Large intestine (tissue), 3 donors: ENCODE data around the gene ARHGEF17. TPM values are rescaled to one million over a fixed set of nuclear protein-coding genes. Genes with fewer than 3 reads are reported as not detected.
"Not testable (repeated sequence)": the region's sequence is repeated elsewhere in the genome, so short reads cannot be mapped to it uniquely, and the experiment has no call there.

Experiments
- DNase-seq, 2 donors: peaks; one replicate each; pipeline versions ENCODE4 v3.0.0 to v3.0.0-alpha.2; 2013
- H3K27ac ChIP-seq: one replicate; pipeline ENCODE4 v1.5.1; 2013; ENCODE audit warnings: low read length
- H3K27me3 ChIP-seq: 2 replicates; pipeline ENCODE4 v1.6.1; 2013; ENCODE audit warnings: low read length; ENCODE audit not compliant: control insufficient read depth, insufficient read depth
- H3K36me3 ChIP-seq: 2 replicates; pipeline ENCODE4 v1.6.1; 2013; ENCODE audit warnings: low read length; ENCODE audit not compliant: control insufficient read depth, insufficient read depth
- H3K4me1 ChIP-seq: one replicate; pipeline ENCODE4 v1.6.1; 2013; ENCODE audit warnings: low read length; ENCODE audit not compliant: control insufficient read depth, insufficient read depth
- H3K4me3 ChIP-seq: one replicate; pipeline ENCODE4 v1.5.1; 2013; ENCODE audit warnings: low read length
- H3K9me3 ChIP-seq: one replicate; pipeline ENCODE4 v1.6.1; 2013; ENCODE audit warnings: mild to moderate bottlenecking, low read depth, low read length, moderate library complexity; ENCODE audit not compliant: control insufficient read depth
- WGBS: methylation state at CpG from one replicate; pipeline ENCODE4 v1.1.5; 2013; ENCODE audit warnings: low lambda C conversion rate; ENCODE audit not compliant: insufficient coverage; 5-methylcytosine and 5-hydroxymethylcytosine counted together
- polyA plus RNA-seq: library from polyadenylated mRNA; unstranded; fragments of 120-200 nt; gene quantifications from one replicate; pipeline ENCODE4 v1.2.1, GENCODE V29; 2013

The ARHGEF17 gene
- polyA plus RNA-seq, 1 donor: 61.4 TPM

- peak in 1 of 2 donors; percentile 59 for DNase-seq
- WGBS: no CpG with 5 or more reads among the region's 8 CpGs
- Histone ChIP-seq H3K4me3 (peak overlapping the region; percentile 13), H3K9me3 (no peaks in the 10 kb centered on the region), H3K36me3 (peaks cover 6% of the 10 kb centered on the region), H3K27me3 (no peaks in the 10 kb centered on the region), H3K4me1 (peaks cover 78% of the 10 kb centered on the region), H3K27ac (peak overlapping the region; percentile 98)
These were observed 34.7 kb upstream of the ARHGEF17 start for GRCh38 chr11:73273222-73273895.

- peaks cover 69% of the 10 kb centered on the region for H3K4me1 ChIP-seq
- WGBS: 100% methylated on average over 2 of the region's 4 CpGs
- H3K27me3 ChIP-seq, DNase-seq, H3K36me3 ChIP-seq, H3K9me3 ChIP-seq: not testable (repeated sequence)
- H3K4me3 ChIP-seq: peak overlapping the region; percentile 13
- H3K27ac ChIP-seq: peak overlapping the region; percentile 98
These were observed 33.9 kb upstream of the ARHGEF17 start for GRCh38 chr11:73274191-73274590.

- no CpG with 5 or more reads among the region's 11 CpGs for WGBS
These were observed 33.2 kb upstream of the ARHGEF17 start for GRCh38 chr11:73274722-73275380.

GRCh38 chr11:73275381-73275750, 32.7 kb upstream of the ARHGEF17 start:
- no peak for DNase-seq
- Histone ChIP-seq H3K9me3 (no peaks in the 10 kb centered on the region), H3K4me3 (no peak overlapping the region), H3K27me3 (no peaks in the 10 kb centered on the region), H3K4me1 (peaks cover 64% of the 10 kb centered on the region), H3K36me3 (peaks cover 6% of the 10 kb centered on the region), H3K27ac (peak overlapping the region; percentile 98)
- no CpG with 5 or more reads among the region's 4 CpGs for WGBS

More at GRCh38 chr11:73274722-73275380, 33.2 kb upstream of the ARHGEF17 start:
- no peak for DNase-seq
- Histone ChIP-seq H3K36me3 (peaks cover 6% of the 10 kb centered on the region), H3K4me3 (no peak overlapping the region), H3K4me1 (peaks cover 65% of the 10 kb centered on the region), H3K27me3 (no peaks in the 10 kb centered on the region), H3K9me3 (no peaks in the 10 kb centered on the region), H3K27ac (peak overlapping the region; percentile 98)

- WGBS: no CpG with 5 or more reads among the region's 3 CpGs
These were observed 30.6 kb upstream of the ARHGEF17 start for GRCh38 chr11:73277467-73277866.

GRCh38 chr11:73280626-73281025, 27.4 kb upstream of the ARHGEF17 start:
- no peaks in the 10 kb centered on the region for H3K9me3 ChIP-seq
- no peaks in the 10 kb centered on the region for H3K36me3 ChIP-seq
- DNase-seq: peak; percentile 68 to 83
- peaks cover 53% of the 10 kb centered on the region for H3K4me1 ChIP-seq
- 94% methylated on average over 3 of the region's 5 CpGs for WGBS
- H3K27ac ChIP-seq: peak overlapping the region; percentile 92
- no peak overlapping the region for H3K4me3 ChIP-seq
- no peaks in the 10 kb centered on the region for H3K27me3 ChIP-seq

More at GRCh38 chr11:73277467-73277866, 30.6 kb upstream of the ARHGEF17 start:
- H3K4me3 ChIP-seq: no peak overlapping the region
- DNase-seq: no peak
- peaks cover 4% of the 10 kb centered on the region for H3K36me3 ChIP-seq
- no peaks in the 10 kb centered on the region for H3K27me3 ChIP-seq
- H3K9me3 ChIP-seq: no peaks in the 10 kb centered on the region
- H3K27ac ChIP-seq: peak overlapping the region; percentile 13
- H3K4me1 ChIP-seq: peaks cover 65% of the 10 kb centered on the region

GRCh38 chr11:73281201-73281741, 26.8 kb upstream of the ARHGEF17 start:
- Histone ChIP-seq H3K9me3 (no peaks in the 10 kb centered on the region), H3K4me1 (peaks cover 57% of the 10 kb centered on the region), H3K36me3 (no peaks in the 10 kb centered on the region), H3K27me3 (no peaks in the 10 kb centered on the region), H3K4me3 (no peak overlapping the region), H3K27ac (peak overlapping the region; percentile 92)
- DNase-seq: no peak
- WGBS: no CpG with 5 or more reads among the region's 3 CpGs

- no peaks in the 10 kb centered on the region for H3K27me3 ChIP-seq
- peaks cover 55% of the 10 kb centered on the region for H3K4me1 ChIP-seq
- H3K9me3 ChIP-seq: no peaks in the 10 kb centered on the region
- H3K36me3 ChIP-seq: no peaks in the 10 kb centered on the region
- no peak for DNase-seq
- H3K4me3 ChIP-seq: no peak overlapping the region
- WGBS: no CpG with 5 or more reads among the region's 3 CpGs
- H3K27ac ChIP-seq: peak overlapping the region; percentile 92
These were observed 26.0 kb upstream of the ARHGEF17 start for GRCh38 chr11:73281796-73282660.

- H3K9me3 ChIP-seq: no peaks in the 10 kb centered on the region
- no peak overlapping the region for H3K4me3 ChIP-seq
- no peaks in the 10 kb centered on the region for H3K27me3 ChIP-seq
- H3K36me3 ChIP-seq: no peaks in the 10 kb centered on the region
- peak overlapping the region; percentile 30 for H3K27ac ChIP-seq
- peak in 1 of 2 donors; percentile 65 for DNase-seq
- peaks cover 56% of the 10 kb centered on the region for H3K4me1 ChIP-seq
- WGBS: 60% methylated on average over 2 of the region's 10 CpGs
These were observed 24.6 kb upstream of the ARHGEF17 start for GRCh38 chr11:73283276-73284000.
